PFSK-1 (cell line): ENCODE results near the gene MBD6.

Experiments used
- FOXP2 ChIP-seq: optimal IDR thresholded peaks from 2 replicates; pipeline ENCODE3; 2011; ENCODE audit warnings: borderline replicate concordance, control low read depth, inconsistent platforms; ENCODE audit not compliant: insufficient read depth; ENCODE audit errors: extremely low read length, extremely low read depth
- POLR2AphosphoS5 ChIP-seq: IDR thresholded peaks from 2 replicates; pipeline ENCODE4 v1.6.1; 2012; ENCODE audit warnings: low read depth, mild to moderate bottlenecking, control low read depth, low read length, moderate library complexity
- SIN3A ChIP-seq: IDR thresholded peaks from 2 replicates; pipeline ENCODE4 v1.6.1; 2012; ENCODE audit warnings: mild to moderate bottlenecking, low read length, moderate library complexity, borderline replicate concordance; ENCODE audit not compliant: insufficient read depth
- TAF1 ChIP-seq: IDR thresholded peaks from 2 replicates; pipeline ENCODE4 v1.6.1; 2012; ENCODE audit warnings: low read length, control low read depth, borderline replicate concordance; ENCODE audit not compliant: insufficient read depth
- TF ChIP-seq, protein P1 (sequence below), 2 experiments: IDR thresholded peaks; 2 replicates each; pipeline versions ENCODE4 v1.6.1 to v1.8.0; 2011 to 2012; ENCODE audit warnings: low read depth in 2 of 2, low read length in 2 of 2, control low read depth in 1 of 2, inconsistent platforms in 1 of 2, mild to moderate bottlenecking in 1 of 2, moderate library complexity in 1 of 2; ENCODE audit not compliant: insufficient read depth in 1 of 2

Gene MBD6

DNA sequence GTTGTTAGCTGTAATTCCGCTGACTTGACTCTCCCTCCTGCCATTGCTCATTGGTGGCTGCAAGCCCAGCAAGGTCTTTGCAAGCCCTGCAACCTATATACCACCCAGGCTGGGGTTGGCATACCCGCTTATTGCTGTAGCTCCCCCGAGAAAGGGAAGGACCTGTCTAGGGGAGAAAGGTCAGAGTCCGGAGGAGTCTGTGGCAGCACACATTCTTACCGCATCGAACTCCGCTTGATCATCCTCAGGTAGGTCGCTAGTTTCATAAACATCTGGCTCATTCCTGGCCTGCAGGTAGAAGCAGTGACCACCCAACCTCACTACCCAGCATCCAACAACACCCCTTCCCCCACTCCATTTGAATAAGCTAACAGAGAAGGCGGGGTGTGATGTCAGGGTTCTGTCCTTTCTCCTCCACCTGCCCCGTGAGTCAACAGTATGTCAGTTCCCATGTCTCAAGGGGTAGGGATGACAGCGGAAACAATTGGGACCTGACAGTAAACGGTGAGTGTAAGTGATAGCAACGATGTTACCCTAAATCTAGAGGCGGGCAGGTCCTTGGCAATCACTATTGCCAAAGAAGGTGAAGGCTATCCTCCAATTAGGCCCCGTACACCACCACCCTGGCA lies 23.3 kb downstream of the MBD6 start:
- TF ChIP-seq POLR2AphosphoS5 (no peak), FOXP2 (no peak), TAF1 (no peak), SIN3A (no peak)
- TF ChIP-seq, protein P1, sequence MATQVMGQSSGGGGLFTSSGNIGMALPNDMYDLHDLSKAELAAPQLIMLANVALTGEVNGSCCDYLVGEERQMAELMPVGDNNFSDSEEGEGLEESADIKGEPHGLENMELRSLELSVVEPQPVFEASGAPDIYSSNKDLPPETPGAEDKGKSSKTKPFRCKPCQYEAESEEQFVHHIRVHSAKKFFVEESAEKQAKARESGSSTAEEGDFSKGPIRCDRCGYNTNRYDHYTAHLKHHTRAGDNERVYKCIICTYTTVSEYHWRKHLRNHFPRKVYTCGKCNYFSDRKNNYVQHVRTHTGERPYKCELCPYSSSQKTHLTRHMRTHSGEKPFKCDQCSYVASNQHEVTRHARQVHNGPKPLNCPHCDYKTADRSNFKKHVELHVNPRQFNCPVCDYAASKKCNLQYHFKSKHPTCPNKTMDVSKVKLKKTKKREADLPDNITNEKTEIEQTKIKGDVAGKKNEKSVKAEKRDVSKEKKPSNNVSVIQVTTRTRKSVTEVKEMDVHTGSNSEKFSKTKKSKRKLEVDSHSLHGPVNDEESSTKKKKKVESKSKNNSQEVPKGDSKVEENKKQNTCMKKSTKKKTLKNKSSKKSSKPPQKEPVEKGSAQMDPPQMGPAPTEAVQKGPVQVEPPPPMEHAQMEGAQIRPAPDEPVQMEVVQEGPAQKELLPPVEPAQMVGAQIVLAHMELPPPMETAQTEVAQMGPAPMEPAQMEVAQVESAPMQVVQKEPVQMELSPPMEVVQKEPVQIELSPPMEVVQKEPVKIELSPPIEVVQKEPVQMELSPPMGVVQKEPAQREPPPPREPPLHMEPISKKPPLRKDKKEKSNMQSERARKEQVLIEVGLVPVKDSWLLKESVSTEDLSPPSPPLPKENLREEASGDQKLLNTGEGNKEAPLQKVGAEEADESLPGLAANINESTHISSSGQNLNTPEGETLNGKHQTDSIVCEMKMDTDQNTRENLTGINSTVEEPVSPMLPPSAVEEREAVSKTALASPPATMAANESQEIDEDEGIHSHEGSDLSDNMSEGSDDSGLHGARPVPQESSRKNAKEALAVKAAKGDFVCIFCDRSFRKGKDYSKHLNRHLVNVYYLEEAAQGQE (IDR thresholded peaks at IDR 0.05; ENCODE audit: insufficient read depth in 1 of 2, low read depth in 2 of 2, low read length in 2 of 2): no peak

DNA sequence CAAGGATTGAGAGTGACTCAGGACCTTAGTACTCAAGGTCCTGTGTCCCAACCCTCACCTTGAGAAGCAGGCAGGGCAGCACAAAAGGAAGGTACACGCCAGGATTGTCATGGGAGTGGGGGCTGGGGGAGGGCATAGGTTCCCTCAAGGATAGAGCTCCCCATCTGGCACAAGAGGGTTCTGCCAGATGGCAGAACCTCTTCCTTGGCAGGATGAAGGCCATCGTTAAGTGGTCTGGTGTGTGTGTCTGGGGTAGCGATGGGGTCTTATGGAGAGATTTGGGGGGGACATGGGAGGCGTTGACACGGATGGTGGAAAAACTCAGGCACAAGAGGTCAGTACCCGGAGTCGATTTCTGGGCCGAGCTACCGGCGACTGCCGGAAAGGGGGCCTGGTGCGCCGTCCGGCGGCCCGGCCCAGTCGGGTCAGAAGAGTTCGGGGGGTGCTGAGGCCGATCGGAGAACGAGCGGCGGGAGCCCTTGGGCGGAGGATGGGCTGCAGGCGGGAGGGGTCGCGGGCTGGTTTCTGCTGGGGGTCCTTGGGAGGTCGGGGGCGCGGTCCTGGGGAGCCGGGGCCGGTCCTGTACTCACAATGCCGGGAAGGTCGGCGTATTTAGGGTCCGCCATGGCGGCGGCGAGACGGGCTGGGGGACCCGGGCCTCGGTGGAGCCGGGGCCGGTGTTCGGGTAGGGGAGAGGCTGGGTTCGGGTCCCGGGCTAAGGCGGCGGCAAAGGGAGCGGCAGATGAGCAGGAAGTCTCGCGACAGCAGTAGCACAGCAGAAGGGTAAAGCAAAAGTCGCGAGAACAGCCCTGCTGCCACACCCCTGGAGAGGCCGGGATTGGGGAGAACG lies 24.0 kb downstream of the MBD6 start, which contains the start of gene DCTN2:
Gene DCTN2, minus strand, starts transcription at position 755 of the 850 bp plus-strand sequence. Its CDS starts 129 bp downstream, at position 626.
- TF ChIP-seq FOXP2 (no peak), TAF1 (no peak), POLR2AphosphoS5 (peak; percentile 77), SIN3A (no peak)
- TF ChIP-seq, protein P1 (IDR thresholded peaks at IDR 0.05; ENCODE audit: insufficient read depth in 1 of 2, low read depth in 2 of 2, low read length in 2 of 2): no peak

DNA sequence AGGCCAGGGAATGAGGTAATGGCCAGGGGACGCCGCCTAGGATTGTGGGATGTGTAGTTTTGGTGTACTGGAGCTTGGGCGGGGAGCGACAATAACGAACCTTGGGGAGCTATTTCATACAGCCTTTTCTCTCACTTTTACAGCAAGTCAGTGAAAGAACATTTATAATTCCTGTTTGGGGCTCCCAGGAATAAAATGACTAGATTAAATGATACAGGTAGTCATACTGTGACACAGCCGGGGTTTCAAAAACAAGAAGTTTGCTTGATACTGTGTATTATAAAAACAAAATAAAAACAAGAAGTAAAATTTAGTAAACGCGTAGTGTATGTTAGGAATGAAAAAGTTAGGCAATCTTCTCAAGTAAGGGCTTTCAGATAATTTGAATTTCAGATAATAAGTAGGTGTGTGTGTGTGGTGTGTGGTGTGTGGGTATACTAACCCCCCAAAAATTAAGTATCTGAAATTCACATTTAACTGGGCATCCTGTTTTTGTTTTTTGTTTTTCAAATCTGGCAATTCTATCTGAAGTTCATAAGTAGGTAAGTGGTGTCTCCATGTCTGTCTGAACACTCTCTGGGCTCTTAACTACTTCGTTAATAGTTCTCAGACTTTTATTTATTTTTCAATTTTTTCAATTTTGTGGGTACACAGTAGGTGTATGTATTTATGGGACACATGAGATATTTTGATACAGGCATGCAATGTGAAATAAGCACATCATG lies 24.8 kb downstream of the MBD6 start:
- no peak for TF ChIP-seq SIN3A
- peak; percentile 17 for TF ChIP-seq FOXP2
- TF ChIP-seq, protein P1 (IDR thresholded peaks at IDR 0.05; ENCODE audit: insufficient read depth in 1 of 2, low read depth in 2 of 2, low read length in 2 of 2): no peak

DNA sequence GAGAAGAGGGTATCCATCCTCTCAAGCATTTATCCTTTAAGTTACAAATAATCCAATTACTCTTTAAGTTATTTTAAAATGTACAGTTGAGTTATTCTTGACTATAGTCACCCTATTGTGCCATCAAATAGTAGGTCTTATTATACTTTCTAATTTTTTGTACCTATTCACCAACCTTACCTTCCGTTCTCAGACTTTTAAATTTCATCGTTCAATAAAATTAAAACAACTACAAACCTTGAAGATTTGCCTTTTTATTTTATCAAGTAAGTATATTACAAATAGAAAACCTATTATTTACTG lies 25.3 kb downstream of the MBD6 start:
- no peak for TF ChIP-seq FOXP2

DNA sequence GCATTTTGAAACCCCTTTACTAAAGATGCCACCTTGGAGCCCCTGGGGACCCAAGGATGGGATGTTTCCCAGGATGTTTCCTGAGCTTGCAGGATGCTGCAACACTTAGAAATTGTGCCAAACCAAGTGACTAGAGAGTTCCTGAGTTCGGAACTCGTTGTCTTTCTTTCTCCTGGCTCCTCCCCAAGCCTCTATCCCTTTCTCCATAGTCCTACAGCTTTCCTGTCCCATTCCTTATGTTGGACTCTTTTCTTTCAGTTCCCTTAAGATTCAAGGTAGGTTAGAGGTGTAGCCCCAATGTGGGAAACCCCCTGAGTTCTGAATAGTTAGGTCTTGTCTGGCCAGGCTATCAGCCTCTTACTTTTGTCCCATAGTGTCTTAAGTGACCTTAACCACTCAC lies 25.9 kb downstream of the MBD6 start:
- TF ChIP-seq TAF1 (no peak), SIN3A (no peak), POLR2AphosphoS5 (no peak), FOXP2 (no peak)
- TF ChIP-seq, protein P1 (IDR thresholded peaks at IDR 0.05; ENCODE audit: insufficient read depth in 1 of 2, low read depth in 2 of 2, low read length in 2 of 2): no peak
